SU-DHL-6 (cell line): Measurements from ENCODE around the gene APCDD1.

Experiments used
- EZH2phosphoT487 ChIP-seq: fragments of 200-600 bp; sonication (generic), shearing (Covaris generic); conservative IDR thresholded peaks from 2 replicates; pipeline ENCODE4 v1.6.1; 2018; ENCODE audit warnings: mild to moderate bottlenecking, antibody characterized with exemption, low read length, moderate library complexity, mixed read lengths
- TF ChIP-seq, protein P1 (sequence below): fragments of 200-600 bp; sonication (generic); IDR thresholded peaks from one replicate; pipeline ENCODE4 v1.5.1; 2017; ENCODE audit warnings: antibody characterized with exemption, mild to moderate bottlenecking, low read length, moderate library complexity; ENCODE audit not compliant: insufficient read depth, poor library complexity, severe bottlenecking

DNA sequence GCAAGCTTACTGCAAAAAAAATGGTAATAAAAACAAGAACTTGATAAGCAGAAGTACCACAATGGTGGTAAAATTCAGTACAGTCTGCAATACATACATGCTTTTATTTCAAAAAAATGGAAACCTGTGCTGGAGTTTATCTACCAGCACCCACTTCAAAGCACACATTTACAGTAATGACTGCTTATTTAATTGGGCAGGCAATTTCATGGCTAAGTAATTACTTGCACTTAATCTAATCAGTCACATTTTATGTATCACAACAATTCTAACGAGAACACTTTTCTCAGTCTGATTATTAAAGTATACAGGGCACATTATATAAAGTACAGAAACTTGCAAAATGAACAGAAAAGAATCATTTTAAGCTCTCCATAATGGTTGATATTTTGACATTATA, 5.2 kb downstream of the APCDD1 start:
- TF ChIP-seq, protein P1, sequence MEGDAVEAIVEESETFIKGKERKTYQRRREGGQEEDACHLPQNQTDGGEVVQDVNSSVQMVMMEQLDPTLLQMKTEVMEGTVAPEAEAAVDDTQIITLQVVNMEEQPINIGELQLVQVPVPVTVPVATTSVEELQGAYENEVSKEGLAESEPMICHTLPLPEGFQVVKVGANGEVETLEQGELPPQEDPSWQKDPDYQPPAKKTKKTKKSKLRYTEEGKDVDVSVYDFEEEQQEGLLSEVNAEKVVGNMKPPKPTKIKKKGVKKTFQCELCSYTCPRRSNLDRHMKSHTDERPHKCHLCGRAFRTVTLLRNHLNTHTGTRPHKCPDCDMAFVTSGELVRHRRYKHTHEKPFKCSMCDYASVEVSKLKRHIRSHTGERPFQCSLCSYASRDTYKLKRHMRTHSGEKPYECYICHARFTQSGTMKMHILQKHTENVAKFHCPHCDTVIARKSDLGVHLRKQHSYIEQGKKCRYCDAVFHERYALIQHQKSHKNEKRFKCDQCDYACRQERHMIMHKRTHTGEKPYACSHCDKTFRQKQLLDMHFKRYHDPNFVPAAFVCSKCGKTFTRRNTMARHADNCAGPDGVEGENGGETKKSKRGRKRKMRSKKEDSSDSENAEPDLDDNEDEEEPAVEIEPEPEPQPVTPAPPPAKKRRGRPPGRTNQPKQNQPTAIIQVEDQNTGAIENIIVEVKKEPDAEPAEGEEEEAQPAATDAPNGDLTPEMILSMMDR = no peak
- TF ChIP-seq EZH2phosphoT487 = no peak
